ENCODE measurements around the gene IGF2BP3. TPM values are rescaled to one million over a fixed set of nuclear protein-coding genes. Genes with fewer than 3 reads are reported as not detected.

Gene IGF2BP3
- total RNA-seq, 1 donor from 2014 or later = 0.38 TPM

DNA sequence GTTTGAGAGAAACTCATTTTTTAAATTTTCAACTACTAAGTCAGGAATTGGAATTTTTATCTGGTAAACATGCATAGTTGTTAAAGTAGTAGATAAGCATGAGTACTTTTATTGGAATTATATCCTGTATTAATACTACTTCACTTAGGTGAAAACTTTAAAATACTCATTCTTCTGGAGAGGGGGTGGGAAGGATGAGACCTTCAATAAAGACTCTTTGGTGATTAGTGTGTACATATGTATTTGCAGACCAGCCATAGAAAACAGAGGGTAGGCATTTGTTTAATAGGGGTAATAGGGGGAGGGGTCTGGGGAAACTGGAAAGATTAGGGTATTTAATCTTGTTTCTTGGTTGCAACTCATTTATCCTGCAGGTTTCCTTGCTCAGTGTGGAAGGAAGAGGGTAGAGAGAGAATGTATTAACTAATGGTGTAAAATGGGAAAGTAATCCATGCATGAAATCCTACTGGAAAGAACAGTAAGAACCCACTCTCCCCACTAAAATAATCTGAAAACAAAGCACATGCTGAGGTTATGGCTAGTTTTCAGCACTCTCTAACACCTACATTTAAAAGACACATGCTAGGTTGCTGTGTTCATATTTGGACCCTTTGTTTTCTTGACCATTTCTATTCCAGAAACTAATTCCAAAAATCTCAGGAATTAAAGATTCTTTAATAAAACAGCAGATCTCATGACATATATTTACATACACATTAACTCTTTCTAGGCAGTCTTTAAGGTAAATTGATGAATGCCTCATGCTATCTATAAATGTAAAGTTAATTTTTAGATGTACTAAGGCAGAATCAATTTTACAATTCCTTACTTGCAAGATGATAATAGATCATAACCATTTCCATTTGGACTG lies 6.2 kb upstream of the IGF2BP3 start:
- no peak for DNase-seq
- Histone ChIP-seq H3K9me3 (replicated peaks) (no peaks in the 10 kb centered on the region), H3K27me3 (ENCODE audit: low read depth) (peaks cover 100% of the 10 kb centered on the region), H3K36me3 (no peaks in the 10 kb centered on the region), H3K4me3 (no peak overlapping the region), H3K4me1 (peaks cover 14% of the 10 kb centered on the region), H3K27ac (replicated peaks) (no peak overlapping the region)
- intact Hi-C loops (cut with micrococcal nuclease) = no loop called here
- TF ChIP-seq, protein P1, sequence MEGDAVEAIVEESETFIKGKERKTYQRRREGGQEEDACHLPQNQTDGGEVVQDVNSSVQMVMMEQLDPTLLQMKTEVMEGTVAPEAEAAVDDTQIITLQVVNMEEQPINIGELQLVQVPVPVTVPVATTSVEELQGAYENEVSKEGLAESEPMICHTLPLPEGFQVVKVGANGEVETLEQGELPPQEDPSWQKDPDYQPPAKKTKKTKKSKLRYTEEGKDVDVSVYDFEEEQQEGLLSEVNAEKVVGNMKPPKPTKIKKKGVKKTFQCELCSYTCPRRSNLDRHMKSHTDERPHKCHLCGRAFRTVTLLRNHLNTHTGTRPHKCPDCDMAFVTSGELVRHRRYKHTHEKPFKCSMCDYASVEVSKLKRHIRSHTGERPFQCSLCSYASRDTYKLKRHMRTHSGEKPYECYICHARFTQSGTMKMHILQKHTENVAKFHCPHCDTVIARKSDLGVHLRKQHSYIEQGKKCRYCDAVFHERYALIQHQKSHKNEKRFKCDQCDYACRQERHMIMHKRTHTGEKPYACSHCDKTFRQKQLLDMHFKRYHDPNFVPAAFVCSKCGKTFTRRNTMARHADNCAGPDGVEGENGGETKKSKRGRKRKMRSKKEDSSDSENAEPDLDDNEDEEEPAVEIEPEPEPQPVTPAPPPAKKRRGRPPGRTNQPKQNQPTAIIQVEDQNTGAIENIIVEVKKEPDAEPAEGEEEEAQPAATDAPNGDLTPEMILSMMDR (IDR thresholded peaks at IDR 0.05; ENCODE audit: borderline replicate concordance) = no peak

DNA sequence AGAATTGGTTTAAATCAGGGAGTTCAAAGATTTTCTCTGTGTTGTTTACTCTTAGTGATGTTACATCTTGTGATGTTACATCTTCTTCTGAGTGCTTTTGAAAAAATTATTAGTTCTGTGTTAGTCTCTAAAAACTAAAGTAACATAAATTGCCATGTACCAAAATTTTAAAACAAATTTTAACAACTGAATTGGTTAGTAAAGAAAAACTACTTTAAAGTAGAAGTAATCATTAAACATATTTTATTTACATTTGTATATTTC lies 5.2 kb upstream of the IGF2BP3 start:
- Histone ChIP-seq H3K27me3 (ENCODE audit: low read depth) (peaks cover 100% of the 10 kb centered on the region), H3K4me3 (no peak overlapping the region), H3K4me1 (peaks cover 24% of the 10 kb centered on the region), H3K27ac (replicated peaks) (no peak overlapping the region), H3K36me3 (no peaks in the 10 kb centered on the region), H3K9me3 (replicated peaks) (no peaks in the 10 kb centered on the region)
- TF ChIP-seq, protein P1 (IDR thresholded peaks at IDR 0.05; ENCODE audit: borderline replicate concordance) = no peak
- intact Hi-C loops (cut with micrococcal nuclease) = no loop called here
- DNase-seq = no peak

DNA sequence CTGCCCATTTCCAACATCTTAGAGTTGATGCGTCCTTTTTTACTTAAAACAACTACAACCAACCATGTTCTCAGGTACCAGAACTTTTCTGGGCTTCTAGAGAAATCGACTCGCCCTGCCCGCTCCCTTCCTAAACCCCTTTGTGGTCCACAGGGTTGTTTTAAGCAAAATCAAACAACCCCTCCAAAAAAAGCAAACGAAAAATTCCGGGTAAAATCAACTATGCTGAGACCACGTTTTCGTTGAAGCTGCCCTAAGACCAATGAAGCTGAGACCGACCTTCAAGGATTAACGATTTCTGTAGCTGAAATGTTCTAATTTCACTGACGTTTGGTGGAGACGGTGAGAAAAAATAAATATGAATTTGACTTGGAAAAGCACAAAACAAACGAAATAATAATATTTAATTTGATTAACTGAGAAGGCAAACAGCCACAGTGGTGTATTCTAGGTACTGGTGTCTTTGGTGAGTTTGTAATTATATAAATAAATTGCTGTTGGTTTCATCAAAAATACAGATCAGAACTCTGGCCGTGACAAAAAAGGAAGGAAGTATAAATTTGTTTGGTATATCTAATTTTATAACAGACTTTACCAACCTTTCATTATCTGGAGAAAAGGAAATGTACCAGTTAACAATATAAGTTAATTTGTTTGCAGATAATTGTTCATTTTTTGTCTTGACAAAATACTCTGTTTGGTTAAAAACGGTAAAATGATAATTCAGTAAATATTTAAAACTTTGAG lies 4.7 kb upstream of the IGF2BP3 start:
- Histone ChIP-seq H3K36me3 (no peaks in the 10 kb centered on the region), H3K4me1 (peaks cover 29% of the 10 kb centered on the region), H3K27me3 (ENCODE audit: low read depth) (peaks cover 100% of the 10 kb centered on the region), H3K4me3 (peak overlapping the region; percentile 53), H3K27ac (replicated peaks) (no peak overlapping the region), H3K9me3 (replicated peaks) (no peaks in the 10 kb centered on the region)
- DNase-seq = no peak
- intact Hi-C loops (cut with micrococcal nuclease) = no loop called here
- TF ChIP-seq, protein P1 (IDR thresholded peaks at IDR 0.05; ENCODE audit: borderline replicate concordance) = no peak

DNA sequence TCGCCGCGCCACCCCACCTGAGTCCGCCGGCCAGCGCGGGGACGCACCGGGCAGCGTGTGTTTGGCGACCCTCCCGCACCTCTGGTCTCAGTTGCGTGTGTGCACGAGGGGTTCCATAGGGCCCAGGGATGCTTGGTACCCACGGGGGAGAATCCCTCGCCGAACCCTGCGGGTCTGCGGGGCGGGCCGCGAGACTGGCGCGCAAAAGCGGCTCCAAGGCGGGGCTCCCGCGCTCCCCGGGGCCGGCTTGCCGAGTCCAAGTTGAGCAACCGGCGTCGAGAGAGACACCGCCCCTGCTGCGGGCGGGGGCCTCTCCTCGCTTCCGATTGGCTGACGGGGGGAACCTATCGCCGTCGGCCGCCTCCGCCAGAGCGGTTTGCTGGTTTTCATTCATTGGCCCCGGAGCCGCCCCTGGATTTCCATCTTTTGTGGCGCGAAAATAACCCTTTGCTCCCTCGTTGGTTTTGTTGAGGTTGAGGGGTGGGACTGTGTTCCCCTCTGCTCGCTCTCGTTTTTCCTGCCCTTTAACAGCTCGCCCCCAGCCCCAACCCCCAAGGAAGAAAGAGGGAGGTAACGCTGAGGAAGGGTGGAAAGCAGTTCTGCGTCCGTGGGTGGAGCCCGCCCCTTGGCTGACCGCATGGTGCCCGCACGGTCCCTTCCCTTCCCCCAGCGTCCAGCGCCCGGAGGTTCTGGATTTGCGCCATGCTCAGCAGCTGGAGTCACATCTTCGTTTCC lies 4.0 kb upstream of the IGF2BP3 start:
- Histone ChIP-seq H3K36me3 (no peaks in the 10 kb centered on the region), H3K4me1 (peaks cover 37% of the 10 kb centered on the region), H3K27ac (replicated peaks) (no peak overlapping the region), H3K4me3 (peak overlapping the region; percentile 53), H3K27me3 (ENCODE audit: low read depth) (peaks cover 100% of the 10 kb centered on the region), H3K9me3 (replicated peaks) (no peaks in the 10 kb centered on the region)
- TF ChIP-seq, protein P1 (IDR thresholded peaks at IDR 0.05; ENCODE audit: borderline replicate concordance) = no peak
- peak; percentile 60 for DNase-seq
- intact Hi-C loops (cut with micrococcal nuclease) = no loop called here

DNA sequence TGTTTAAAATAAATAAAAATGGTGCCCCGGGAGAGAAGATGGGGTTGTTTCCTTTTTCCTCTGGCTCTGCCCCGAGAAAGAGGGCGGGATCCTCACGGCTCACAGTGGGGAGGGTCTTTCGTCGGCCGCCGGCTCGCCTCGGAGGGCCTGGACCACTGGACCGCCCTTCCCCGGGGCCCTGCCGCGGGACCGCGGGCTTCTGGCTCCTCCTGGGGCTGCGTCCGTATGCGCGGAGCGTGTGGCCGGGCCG lies 3.5 kb upstream of the IGF2BP3 start:
- Histone ChIP-seq H3K9me3 (replicated peaks) (no peaks in the 10 kb centered on the region), H3K27me3 (ENCODE audit: low read depth) (peaks cover 100% of the 10 kb centered on the region), H3K4me1 (peaks cover 42% of the 10 kb centered on the region), H3K4me3 (peak overlapping the region; percentile 53), H3K27ac (replicated peaks) (no peak overlapping the region), H3K36me3 (no peaks in the 10 kb centered on the region)
- TF ChIP-seq, protein P1 (IDR thresholded peaks at IDR 0.05; ENCODE audit: borderline replicate concordance) = no peak
- DNase-seq = no peak
- intact Hi-C loops (cut with micrococcal nuclease) = no loop called here
